ENCODE data around the gene FOXL3. TPM values are rescaled to one million over a fixed set of nuclear protein-coding genes. Genes with fewer than 3 reads are reported as not detected.

FOXL3 gene
- total RNA-seq, 1 experiment from 2014 or later, result not detected

- H2BK20ac ChIP-seq (ENCODE audit: low read depth, low read length, poor library complexity, severe bottlenecking), result no peak overlapping the region
- no peak for DNase-seq
- WGBS (ENCODE audit: extremely low coverage, insufficient read length, low lambda C conversion rate), result no CpG with 5 or more reads among the region's 31 CpGs
- H4K8ac ChIP-seq (replicated peaks; ENCODE audit: insufficient read length, low read depth, low read length), result no peak overlapping the region
- no peak overlapping the region for H3K23ac ChIP-seq (ENCODE audit: insufficient read length, low read depth, low read length)
- no peaks in the 10 kb centered on the region for H3K27me3 ChIP-seq (ENCODE audit: insufficient read depth, low read length)
- no peaks in the 10 kb centered on the region for H3K9me3 Mint-ChIP-seq
- H2BK12ac ChIP-seq (ENCODE audit: insufficient read length, low read depth, low read length), result no peak overlapping the region
- H3K4me1 Mint-ChIP-seq, result no peaks in the 10 kb centered on the region
- no peak overlapping the region; the same call in 1 of the 2 replicates for H3K14ac ChIP-seq (ENCODE audit: insufficient read depth, low read length)
- no peaks in the 10 kb centered on the region for H3K4me1 ChIP-seq (ENCODE audit: insufficient read depth, low read length)
- no peak overlapping the region for H3K27ac Mint-ChIP-seq
- H3K27me3 Mint-ChIP-seq (ENCODE audit: low read depth), result peaks cover 2% of the 10 kb centered on the region
- no peak overlapping the region for H3K4ac ChIP-seq (ENCODE audit: low read depth, low read length)
- H2BK15ac ChIP-seq (ENCODE audit: low read depth, low read length), result no peak overlapping the region
- no peaks in the 10 kb centered on the region for H3K23me2 ChIP-seq (ENCODE audit: insufficient read length, low read depth, low read length, poor library complexity, severe bottlenecking)
- H3K9ac ChIP-seq (ENCODE audit: extremely low read depth, insufficient read length, low read length), result no peak overlapping the region
- no peak overlapping the region for H3K18ac ChIP-seq (ENCODE audit: insufficient read length, low read depth, low read length)
- H2AFZ ChIP-seq (ENCODE audit: low read length), result no peak overlapping the region
- no peak overlapping the region for H4K91ac ChIP-seq (ENCODE audit: insufficient read length, low read depth, low read length)
- H2BK120ac ChIP-seq (ENCODE audit: low read depth, low read length, poor library complexity, severe bottlenecking), result no peak overlapping the region
- no peak overlapping the region for H3K4me3 Mint-ChIP-seq
- no peak for TF ChIP-seq CTCF (conservative IDR thresholded peaks at IDR 0.05)
- H3T11ph ChIP-seq (ENCODE audit: low read length), result no peak overlapping the region
- no peaks in the 10 kb centered on the region for H3K79me1 ChIP-seq (ENCODE audit: insufficient read depth, low read depth, low read length, poor library complexity, severe bottlenecking)
- no peak overlapping the region for H2AK5ac ChIP-seq (ENCODE audit: insufficient read length, low read length)
- H3K4me2 ChIP-seq (ENCODE audit: insufficient read depth, insufficient read length, low read length), result no peak overlapping the region
- H3K9me3 ChIP-seq (ENCODE audit: control insufficient read depth, low read depth, low read length), result no peaks in the 10 kb centered on the region
- no peaks in the 10 kb centered on the region for H4K20me1 ChIP-seq (ENCODE audit: control insufficient read depth, insufficient read depth, insufficient read length)
- H3K36me3 Mint-ChIP-seq (ENCODE audit: insufficient read depth in 1 of 3, low read depth in 3 of 3), result no peaks in the 10 kb centered on the region; a peak in 1 of 7 replicates
- no peaks in the 10 kb centered on the region for H3K79me2 ChIP-seq (ENCODE audit: insufficient read depth, low read length)
- no peak overlapping the region for H2BK5ac ChIP-seq (ENCODE audit: insufficient read length, low read length)
- no peak overlapping the region for H3K27ac ChIP-seq (ENCODE audit: insufficient read length, low read depth, low read length)
- no peak overlapping the region for H4K5ac ChIP-seq (ENCODE audit: insufficient read length, low read depth, low read length)
- no peak overlapping the region for H3K56ac ChIP-seq (ENCODE audit: insufficient read length, low read depth, low read length)
These were observed 50.4 kb downstream of the FOXL3 start for GRCh38 chr7:340200-340937.

Other genes with a start within 250 kb of the FOXL3 start
- gene FAM20C, start 97.6 kb upstream of the FOXL3 start, total RNA-seq (2021), result 57.2 and 62.6 TPM in 2 replicates
- gene PDGFA, start 229.7 kb downstream of the FOXL3 start, total RNA-seq (2021), result 34.3 and 35.8 TPM in 2 replicates